Pancreas (tissue), 10 donors: ENCODE data around the gene CKAP4. TPM values are rescaled to one million over a fixed set of nuclear protein-coding genes. Genes with fewer than 3 reads are reported as not detected.

Experiments used
- ATAC-seq, 4 donors: fragments of 200-7000 bp; cut with Tn5 transposase; one replicate each; pipeline versions ENCODE4 v1.8.0 to v1.9.1; 2020; ENCODE audit warnings: mild to moderate bottlenecking in 4 of 4, moderate library complexity in 4 of 4
- DNase-seq, 6 donors: peaks; one replicate each; pipeline ENCODE4 v3.0.0-alpha.2; 2020
- FAIRE-seq: peaks from 2 replicates; lab custom pipeline; 2012; peaks lifted over from hg19 to GRCh38; lab: Jason Lieb, UNC
- H3K27ac ChIP-seq, 4 donors: fragments of 200-600 bp; sonication (generic); 1 replicate in 3 of 4; 2 replicates in 1 of 4; pipeline versions ENCODE4 v1.5.0 to v1.8.0; 2020
- H3K27me3 ChIP-seq, 4 donors: fragments of 200-600 bp; one replicate each; pipeline ENCODE4 v1.8.0; 2021
- H3K36me3 ChIP-seq, 3 donors: fragments of 200-600 bp; sonication (generic) in 1 of 3; one replicate each; pipeline versions ENCODE4 v1.5.0 to v1.8.0; 2020 to 2021
- H3K4me1 ChIP-seq, 3 donors: fragments of 200-600 bp; one replicate each; pipeline ENCODE4 v1.8.0; 2021
- H3K4me3 ChIP-seq, 4 donors: fragments of 200-600 bp; sonication (generic) in 2 of 4; one replicate each; pipeline versions ENCODE4 v1.5.0 to v1.8.0; 2020 to 2021
- H3K9me3 ChIP-seq, 4 donors: fragments of 200-600 bp; one replicate each; pipeline ENCODE4 v1.8.0; 2021
- WGBS, 2 donors: extraction: QIAGEN DNeasy Blood & Tissue Kit; methylation state at CpG; one replicate each; pipeline ENCODE4 v1.1.7; 2013; 5-methylcytosine and 5-hydroxymethylcytosine counted together
- intact Hi-C, 3 donors: fragments of 100-400 bp; cut with DNase I; formaldehyde crosslinking; loops; one replicate each; pipeline versions ENCODE4 v1.11.1 to v1.14.2; 2022
- polyA plus RNA-seq, 2 donors: library from polyadenylated mRNA; stranded (reverse); fragments of 200-250 nt; gene quantifications; one replicate each; pipeline ENCODE4 v1.2.3, GENCODE V29; 2013
- total RNA-seq, 6 donors: library from RNA; stranded (reverse); fragmentation: NEBNext Ultra II Directional in 4 of 6; extraction: Animal tissue kit (Norgen Biotek cat#: 25700) in 4 of 6; gene quantifications; one replicate each; pipeline versions ENCODE4 v1.2.1 to v1.2.4, GENCODE V29; 2021 to 2023
- TF ChIP-seq, protein P1 (sequence below), 4 donors: fragments of 200-600 bp; sonication (generic) in 3 of 4; IDR thresholded peaks; one replicate each; pipeline versions ENCODE4 v1.5.0 to v1.8.0; 2021; ENCODE audit warnings: antibody characterized with exemption in 4 of 4
- donor health status: healthy with polysubstance abuse.
- donor health status: DM: no; HTN: no; CAD: no; lungs with moderate emphysema.
- donor health status: DM: no; HTN: no; CAD: no.
- donor health status: control.
- donor health status: control.
- donor health status: Bipolar disorder and iron deficiency.
- donor health status: DM: yes; HTN: yes; CAD: no.
- donor health status: DM: no; HTN: no; CAD: no.
- donor health status: DM: no; HTN: no; CAD: no.
- donor health status: DM: yes; HTN: yes; CAD: no.

The CKAP4 gene
- total and polyA plus RNA-seq, 8 donors: 5.6 to 45.3 (median 24.6) TPM

DNA sequence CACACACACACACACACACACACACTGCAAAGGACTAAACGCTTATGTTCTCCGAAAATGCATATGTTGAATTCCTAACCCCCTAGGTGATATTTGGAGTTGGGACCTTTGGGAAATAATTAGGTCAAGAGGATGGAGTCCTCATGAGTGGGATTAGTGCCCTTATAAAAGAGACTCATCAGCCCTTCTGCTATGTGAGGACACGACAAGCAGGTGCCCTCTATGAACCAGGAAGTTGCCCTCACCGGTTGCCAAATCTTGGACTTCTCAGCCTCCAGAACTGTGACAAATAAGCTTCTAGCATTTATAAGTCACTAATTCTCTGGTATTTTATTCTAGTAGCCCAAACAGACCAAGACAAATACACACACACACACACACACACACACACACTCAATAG, 34.0 kb upstream of the CKAP4 start:
- H3K9me3 ChIP-seq: no peaks in the 10 kb centered on the region
- H3K4me3 ChIP-seq: no peak overlapping the region
- H3K27me3 ChIP-seq: no peaks in the 10 kb centered on the region
- intact Hi-C loops: loop anchor here in 2 of 3 donors (5.0 kb wide), 1 partner anchor 55 kb away; no protein-coding TSS in a partner anchor
- WGBS, 2 donors: 77 to 81% methylated on average over 4 of the region's 4 CpGs
- peaks cover 0 to 15% (median 8%) of the 10 kb centered on the region in 3 donors for H3K4me1 ChIP-seq
- ATAC-seq (peak in 3 of 4 donors; percentile 16 to 32 (median 29)), DNase-seq (no peak), FAIRE-seq (no peak)
- H3K27ac ChIP-seq: no peak overlapping the region
- H3K36me3 ChIP-seq: no peaks in the 10 kb centered on the region
- TF ChIP-seq, protein P1, sequence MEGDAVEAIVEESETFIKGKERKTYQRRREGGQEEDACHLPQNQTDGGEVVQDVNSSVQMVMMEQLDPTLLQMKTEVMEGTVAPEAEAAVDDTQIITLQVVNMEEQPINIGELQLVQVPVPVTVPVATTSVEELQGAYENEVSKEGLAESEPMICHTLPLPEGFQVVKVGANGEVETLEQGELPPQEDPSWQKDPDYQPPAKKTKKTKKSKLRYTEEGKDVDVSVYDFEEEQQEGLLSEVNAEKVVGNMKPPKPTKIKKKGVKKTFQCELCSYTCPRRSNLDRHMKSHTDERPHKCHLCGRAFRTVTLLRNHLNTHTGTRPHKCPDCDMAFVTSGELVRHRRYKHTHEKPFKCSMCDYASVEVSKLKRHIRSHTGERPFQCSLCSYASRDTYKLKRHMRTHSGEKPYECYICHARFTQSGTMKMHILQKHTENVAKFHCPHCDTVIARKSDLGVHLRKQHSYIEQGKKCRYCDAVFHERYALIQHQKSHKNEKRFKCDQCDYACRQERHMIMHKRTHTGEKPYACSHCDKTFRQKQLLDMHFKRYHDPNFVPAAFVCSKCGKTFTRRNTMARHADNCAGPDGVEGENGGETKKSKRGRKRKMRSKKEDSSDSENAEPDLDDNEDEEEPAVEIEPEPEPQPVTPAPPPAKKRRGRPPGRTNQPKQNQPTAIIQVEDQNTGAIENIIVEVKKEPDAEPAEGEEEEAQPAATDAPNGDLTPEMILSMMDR (IDR thresholded peaks at IDR 0.05): no peak

DNA sequence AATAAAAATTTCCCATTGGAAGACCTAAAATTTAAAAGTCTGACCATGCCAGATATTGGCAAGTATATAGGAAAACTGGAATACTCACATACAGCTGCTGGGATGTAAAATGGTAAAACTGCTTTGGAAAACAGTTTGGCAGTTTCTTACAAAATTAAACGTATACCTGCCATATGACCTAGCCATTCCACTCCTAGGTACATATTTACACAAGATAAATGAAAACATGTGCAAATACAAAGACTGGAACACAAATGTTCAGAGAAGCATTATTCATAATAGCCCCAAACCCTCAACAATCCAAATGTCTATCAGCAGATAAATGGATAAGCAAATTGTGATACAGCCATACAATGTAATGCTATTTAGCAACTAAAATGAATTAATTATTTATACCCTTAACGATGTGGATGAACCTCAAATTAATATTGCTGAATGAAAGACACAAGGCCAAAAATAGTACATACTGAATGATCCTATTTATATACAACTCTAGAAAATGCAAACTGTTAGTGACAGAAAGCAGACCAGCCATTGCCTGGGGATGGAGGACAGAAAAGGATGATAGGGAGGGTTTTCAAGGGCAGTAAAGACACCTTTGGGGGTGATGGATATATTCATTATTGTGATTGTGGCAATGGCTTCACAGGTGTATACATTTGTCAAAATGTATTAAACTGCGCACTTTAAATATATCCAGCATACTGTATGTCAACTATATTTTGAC, 33.4 kb upstream of the CKAP4 start:
- DNase-seq (no peak), ATAC-seq (peak in 3 of 4 donors; percentile 28 to 65 (median 42)), FAIRE-seq (no peak)
- TF ChIP-seq, protein P1 (IDR thresholded peaks at IDR 0.05): no peak
- Histone ChIP-seq H3K36me3 (no peaks in the 10 kb centered on the region), H3K27me3 (no peaks in the 10 kb centered on the region), H3K9me3 (no peaks in the 10 kb centered on the region), H3K4me1 (peaks cover 0 to 19% (median 10%) of the 10 kb centered on the region in 3 donors), H3K27ac (no peak overlapping the region), H3K4me3 (no peak overlapping the region)
- intact Hi-C loops: loop anchor here in 2 of 3 donors (5.0 kb wide), 1 partner anchor 54 kb away; no protein-coding TSS in a partner anchor
- 44 to 46% methylated on average over 3 of the region's 3 CpGs for WGBS, 2 donors

DNA sequence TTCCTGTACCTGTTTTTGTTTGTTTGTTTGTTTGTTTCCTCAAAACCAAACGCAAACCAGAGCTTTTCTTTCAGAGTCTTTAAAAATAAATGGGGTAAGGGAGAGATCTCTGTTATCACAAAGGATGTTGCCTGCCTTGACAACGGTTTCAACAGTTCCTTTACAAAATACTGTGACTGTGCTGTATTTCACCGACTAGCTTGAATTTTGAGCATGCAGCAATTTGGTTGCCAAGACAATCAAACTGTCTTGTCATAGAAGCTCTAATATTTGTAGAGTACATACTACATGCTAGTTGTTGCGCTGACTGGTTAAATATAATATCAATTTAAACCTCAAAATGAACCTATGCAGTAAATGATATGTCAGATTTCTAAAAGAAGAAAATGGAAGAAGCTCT, 32.3 kb upstream of the CKAP4 start:
- no peak overlapping the region for H3K4me3 ChIP-seq
- intact Hi-C loops: loop anchor here in 2 of 3 donors (5.0 kb wide), 1 partner anchor 53 kb away; no protein-coding TSS in a partner anchor
- FAIRE-seq (no peak), ATAC-seq (no peak), DNase-seq (no peak)
- no peaks in the 10 kb centered on the region for H3K27me3 ChIP-seq
- WGBS, 2 donors: 62 to 68% methylated on average over 4 of the region's 4 CpGs
- H3K27ac ChIP-seq: no peak overlapping the region
- H3K4me1 ChIP-seq: peaks cover 9 to 30% (median 17%) of the 10 kb centered on the region in 3 donors
- H3K36me3 ChIP-seq: no peaks in the 10 kb centered on the region
- TF ChIP-seq, protein P1 (IDR thresholded peaks at IDR 0.05): no peak
- no peaks in the 10 kb centered on the region for H3K9me3 ChIP-seq

DNA sequence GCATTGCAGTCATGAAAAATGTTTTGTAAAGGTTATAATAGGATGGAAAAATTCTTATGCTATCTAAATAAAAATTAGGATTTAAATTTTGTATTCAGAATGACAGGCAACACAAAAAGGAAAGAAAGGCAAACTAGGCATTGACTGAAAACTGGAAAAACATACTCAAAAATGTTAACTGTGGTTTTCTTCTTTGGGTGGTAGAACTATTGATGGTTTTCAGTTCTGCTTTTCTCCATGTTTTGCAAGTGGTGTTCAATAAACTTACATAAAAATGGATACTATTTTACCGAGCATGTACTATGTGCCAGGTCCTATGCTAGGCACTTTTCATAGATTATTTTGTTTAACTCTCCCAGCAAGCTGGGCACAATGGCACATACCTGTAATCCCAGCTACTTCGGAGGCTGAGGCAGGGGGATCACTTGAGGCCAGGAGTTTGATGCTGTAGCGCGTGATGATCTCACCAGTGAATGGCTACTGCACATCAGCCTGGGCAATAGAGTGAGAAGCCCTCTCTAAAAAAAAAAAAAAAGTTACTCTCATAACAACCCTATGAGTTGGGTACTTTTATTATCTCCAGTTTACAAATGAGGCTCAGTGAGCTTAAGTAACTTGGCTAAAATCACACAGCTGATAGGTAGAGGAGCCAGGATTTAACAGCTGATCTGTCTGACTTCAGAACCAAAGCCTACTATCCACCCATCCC, 28.4 kb upstream of the CKAP4 start:
- DNase-seq: no peak
- no peak for FAIRE-seq
- ATAC-seq: no peak
- Histone ChIP-seq H3K27me3 (no peaks in the 10 kb centered on the region), H3K4me3 (no peak overlapping the region), H3K36me3 (no peaks in the 10 kb centered on the region), H3K4me1 (peaks cover 37 to 62% (median 40%) of the 10 kb centered on the region in 3 donors), H3K9me3 (no peaks in the 10 kb centered on the region), H3K27ac (peak overlapping the region in 2 of 4 donors; percentile 95 to 96)
- TF ChIP-seq, protein P1 (IDR thresholded peaks at IDR 0.05): no peak
- 95 to 99% methylated on average over 4 of the region's 4 CpGs for WGBS, 2 donors
- intact Hi-C loops: no loop called here
